ENCODE results near the gene TEX48.

GRCh38 chr9:114678795-114679194, 3.2 kb downstream of the TEX48 start:
- TF ChIP-seq RARB (CRISPR knock-in tag; IDR thresholded peaks at IDR 0.05) = no peak
- no peak for TF ChIP-seq CREB5 (CRISPR knock-in tag; IDR thresholded peaks at IDR 0.05; ENCODE audit: low read depth)
- no peak for TF ChIP-seq PATZ1 (CRISPR knock-in tag; IDR thresholded peaks at IDR 0.05; ENCODE audit: borderline replicate concordance)
- TF ChIP-seq OSR1 (CRISPR knock-in tag; IDR thresholded peaks at IDR 0.05) = no peak
- no peak for TF ChIP-seq SNAI2 (CRISPR knock-in tag; IDR thresholded peaks at IDR 0.05)
- no peak for TF ChIP-seq ZFP3 (CRISPR knock-in tag; IDR thresholded peaks at IDR 0.05)
- TF ChIP-seq ZFP30 (CRISPR knock-in tag; IDR thresholded peaks at IDR 0.05) = no peak
- TF ChIP-seq ZNF565 (CRISPR knock-in tag; conservative IDR thresholded peaks at IDR 0.05; ENCODE audit: low read depth) = no peak
- no peak for TF ChIP-seq TCF4 (CRISPR knock-in tag; IDR thresholded peaks at IDR 0.05; ENCODE audit: borderline replicate concordance)
- TF ChIP-seq CSDC2 (CRISPR knock-in tag; IDR thresholded peaks at IDR 0.05) = no peak
- TF ChIP-seq ARNTL (CRISPR knock-in tag; IDR thresholded peaks at IDR 0.05; ENCODE audit: borderline replicate concordance, low read depth) = no peak
- TF ChIP-seq ISL1 (CRISPR knock-in tag; IDR thresholded peaks at IDR 0.05) = no peak
- no peak for TF ChIP-seq BACH2 (CRISPR knock-in tag; IDR thresholded peaks at IDR 0.05; ENCODE audit: borderline replicate concordance)

Measured in SK-N-SH treated with all-trans-retinoic acid at 6 μM for 48 hours (cell line).